Measurements from ENCODE around the gene SFTA2.

DNA sequence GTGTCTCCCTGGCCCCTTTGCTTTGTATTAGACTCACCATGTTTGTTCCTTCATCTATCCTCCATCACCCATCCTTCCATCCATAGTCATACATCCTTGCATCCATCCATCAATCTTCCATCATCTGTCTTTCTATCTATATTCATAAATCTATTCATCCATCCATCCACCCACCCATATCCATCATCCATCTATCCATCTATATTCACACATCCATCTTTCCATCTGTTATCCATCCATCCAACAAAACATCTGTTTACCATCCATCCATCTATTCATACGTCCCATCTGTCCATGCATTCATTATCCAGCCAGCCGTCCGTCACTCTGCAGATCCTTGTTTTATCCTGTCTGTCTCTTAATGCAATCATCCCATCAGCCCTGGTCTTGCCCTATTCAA is 37.0 kb downstream of the SFTA2 start:
- TF ChIP-seq POLR2A (IDR thresholded peaks at IDR 0.05) = no peak
- TF ChIP-seq, protein P1, sequence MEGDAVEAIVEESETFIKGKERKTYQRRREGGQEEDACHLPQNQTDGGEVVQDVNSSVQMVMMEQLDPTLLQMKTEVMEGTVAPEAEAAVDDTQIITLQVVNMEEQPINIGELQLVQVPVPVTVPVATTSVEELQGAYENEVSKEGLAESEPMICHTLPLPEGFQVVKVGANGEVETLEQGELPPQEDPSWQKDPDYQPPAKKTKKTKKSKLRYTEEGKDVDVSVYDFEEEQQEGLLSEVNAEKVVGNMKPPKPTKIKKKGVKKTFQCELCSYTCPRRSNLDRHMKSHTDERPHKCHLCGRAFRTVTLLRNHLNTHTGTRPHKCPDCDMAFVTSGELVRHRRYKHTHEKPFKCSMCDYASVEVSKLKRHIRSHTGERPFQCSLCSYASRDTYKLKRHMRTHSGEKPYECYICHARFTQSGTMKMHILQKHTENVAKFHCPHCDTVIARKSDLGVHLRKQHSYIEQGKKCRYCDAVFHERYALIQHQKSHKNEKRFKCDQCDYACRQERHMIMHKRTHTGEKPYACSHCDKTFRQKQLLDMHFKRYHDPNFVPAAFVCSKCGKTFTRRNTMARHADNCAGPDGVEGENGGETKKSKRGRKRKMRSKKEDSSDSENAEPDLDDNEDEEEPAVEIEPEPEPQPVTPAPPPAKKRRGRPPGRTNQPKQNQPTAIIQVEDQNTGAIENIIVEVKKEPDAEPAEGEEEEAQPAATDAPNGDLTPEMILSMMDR (IDR thresholded peaks at IDR 0.05) = no peak

Measured in esophagus squamous epithelium (tissue), 4 donors.